ENCODE results near the gene RAPH1. TPM values are rescaled to one million over a fixed set of nuclear protein-coding genes. Genes with fewer than 3 reads are reported as not detected.

RAPH1 gene
- total RNA-seq, 1 donor from 2014 or later = 42.8 TPM

- Histone ChIP-seq H3K27me3 (ENCODE audit: control insufficient read depth in 3 of 3, insufficient read depth in 3 of 3, low read length in 3 of 3) (no peaks in the 10 kb centered on the region), H3K36me3 (ENCODE audit: control insufficient read depth in 3 of 3, insufficient read depth in 3 of 3, low read length in 3 of 3) (no peaks in the 10 kb centered on the region), H3K4me3 (ENCODE audit: low read length in 3 of 3) (no peak overlapping the region), H3K27ac (ENCODE audit: low read depth, low read length) (no peak overlapping the region), H3K4me1 (ENCODE audit: control insufficient read depth in 3 of 3, insufficient read depth in 3 of 3, low read length in 3 of 3) (no peaks in the 10 kb centered on the region), H3K9ac (ENCODE audit: low read depth in 1 of 3, low read length in 3 of 3) (no peak overlapping the region), H3K9me3 (ENCODE audit: control insufficient read depth in 3 of 3, low read length in 3 of 3) (no peaks in the 10 kb centered on the region)
Observed at GRCh38 chr2:203360833-203361430, 174.2 kb downstream of the RAPH1 start.

- no peak overlapping the region for H3K27ac ChIP-seq (ENCODE audit: low read depth, low read length)
- no peaks in the 10 kb centered on the region for H3K27me3 ChIP-seq (ENCODE audit: control insufficient read depth in 3 of 3, insufficient read depth in 3 of 3, low read length in 3 of 3)
- H3K4me3 ChIP-seq (ENCODE audit: low read length in 3 of 3) = no peak overlapping the region
- no peaks in the 10 kb centered on the region for H3K36me3 ChIP-seq (ENCODE audit: control insufficient read depth in 3 of 3, insufficient read depth in 3 of 3, low read length in 3 of 3)
- H3K9me3 ChIP-seq (ENCODE audit: control insufficient read depth in 3 of 3, low read length in 3 of 3) = no peaks in the 10 kb centered on the region
- no peaks in the 10 kb centered on the region for H3K4me1 ChIP-seq (ENCODE audit: control insufficient read depth in 3 of 3, insufficient read depth in 3 of 3, low read length in 3 of 3)
- H3K9ac ChIP-seq (ENCODE audit: low read depth in 1 of 3, low read length in 3 of 3) = no peak overlapping the region
Observed at GRCh38 chr2:203359450-203359849, 175.7 kb downstream of the RAPH1 start.

- H3K9me3 ChIP-seq (ENCODE audit: control insufficient read depth in 3 of 3, low read length in 3 of 3) = no peaks in the 10 kb centered on the region
- H3K9ac ChIP-seq (ENCODE audit: low read depth in 1 of 3, low read length in 3 of 3) = no peak overlapping the region
- no peaks in the 10 kb centered on the region for H3K4me1 ChIP-seq (ENCODE audit: control insufficient read depth in 3 of 3, insufficient read depth in 3 of 3, low read length in 3 of 3)
- no peaks in the 10 kb centered on the region for H3K36me3 ChIP-seq (ENCODE audit: control insufficient read depth in 3 of 3, insufficient read depth in 3 of 3, low read length in 3 of 3)
- no peak overlapping the region for H3K4me3 ChIP-seq (ENCODE audit: low read length in 3 of 3)
- no peak overlapping the region for H3K27ac ChIP-seq (ENCODE audit: low read depth, low read length)
- H3K27me3 ChIP-seq (ENCODE audit: control insufficient read depth in 3 of 3, insufficient read depth in 3 of 3, low read length in 3 of 3) = no peaks in the 10 kb centered on the region
Observed at GRCh38 chr2:203354966-203355365, 180.1 kb downstream of the RAPH1 start.

- Histone ChIP-seq H3K9me3 (ENCODE audit: control insufficient read depth in 3 of 3, low read length in 3 of 3) (no peaks in the 10 kb centered on the region), H3K9ac (ENCODE audit: low read depth in 1 of 3, low read length in 3 of 3) (no peak overlapping the region), H3K36me3 (ENCODE audit: control insufficient read depth in 3 of 3, insufficient read depth in 3 of 3, low read length in 3 of 3) (no peaks in the 10 kb centered on the region), H3K27ac (ENCODE audit: low read depth, low read length) (no peak overlapping the region), H3K4me3 (ENCODE audit: low read length in 3 of 3) (no peak overlapping the region), H3K4me1 (ENCODE audit: control insufficient read depth in 3 of 3, insufficient read depth in 3 of 3, low read length in 3 of 3) (no peaks in the 10 kb centered on the region), H3K27me3 (ENCODE audit: control insufficient read depth in 3 of 3, insufficient read depth in 3 of 3, low read length in 3 of 3) (no peaks in the 10 kb centered on the region)
Observed at GRCh38 chr2:203352604-203353255, 182.4 kb downstream of the RAPH1 start.

GRCh38 chr2:203347375-203347774 lies 187.7 kb downstream of the RAPH1 start:
- Histone ChIP-seq H3K9ac (ENCODE audit: low read depth in 1 of 3, low read length in 3 of 3) (no peak overlapping the region), H3K9me3 (ENCODE audit: control insufficient read depth in 3 of 3, low read length in 3 of 3) (no peaks in the 10 kb centered on the region), H3K27me3 (ENCODE audit: control insufficient read depth in 3 of 3, insufficient read depth in 3 of 3, low read length in 3 of 3) (no peaks in the 10 kb centered on the region), H3K27ac (ENCODE audit: low read depth, low read length) (no peak overlapping the region), H3K36me3 (ENCODE audit: control insufficient read depth in 3 of 3, insufficient read depth in 3 of 3, low read length in 3 of 3) (no peaks in the 10 kb centered on the region), H3K4me3 (ENCODE audit: low read length in 3 of 3) (no peak overlapping the region), H3K4me1 (ENCODE audit: control insufficient read depth in 3 of 3, insufficient read depth in 3 of 3, low read length in 3 of 3) (no peaks in the 10 kb centered on the region)

- H3K9me3 ChIP-seq (ENCODE audit: control insufficient read depth in 3 of 3, low read length in 3 of 3) = no peaks in the 10 kb centered on the region
- no peaks in the 10 kb centered on the region for H3K27me3 ChIP-seq (ENCODE audit: control insufficient read depth in 3 of 3, insufficient read depth in 3 of 3, low read length in 3 of 3)
- no peak overlapping the region for H3K4me3 ChIP-seq (ENCODE audit: low read length in 3 of 3)
- H3K9ac ChIP-seq (ENCODE audit: low read depth in 1 of 3, low read length in 3 of 3) = no peak overlapping the region
- no peaks in the 10 kb centered on the region for H3K4me1 ChIP-seq (ENCODE audit: control insufficient read depth in 3 of 3, insufficient read depth in 3 of 3, low read length in 3 of 3)
- no peak overlapping the region for H3K27ac ChIP-seq (ENCODE audit: low read depth, low read length)
- H3K36me3 ChIP-seq (ENCODE audit: control insufficient read depth in 3 of 3, insufficient read depth in 3 of 3, low read length in 3 of 3) = no peaks in the 10 kb centered on the region
Observed at GRCh38 chr2:203346612-203347011, 188.5 kb downstream of the RAPH1 start.

GRCh38 chr2:203344667-203345066 lies 190.4 kb downstream of the RAPH1 start:
- H3K27me3 ChIP-seq (ENCODE audit: control insufficient read depth in 3 of 3, insufficient read depth in 3 of 3, low read length in 3 of 3) = no peaks in the 10 kb centered on the region
- H3K27ac ChIP-seq (ENCODE audit: low read depth, low read length) = no peak overlapping the region
- H3K36me3 ChIP-seq (ENCODE audit: control insufficient read depth in 3 of 3, insufficient read depth in 3 of 3, low read length in 3 of 3) = no peaks in the 10 kb centered on the region
- no peak overlapping the region for H3K9ac ChIP-seq (ENCODE audit: low read depth in 1 of 3, low read length in 3 of 3)
- no peaks in the 10 kb centered on the region for H3K4me1 ChIP-seq (ENCODE audit: control insufficient read depth in 3 of 3, insufficient read depth in 3 of 3, low read length in 3 of 3)
- no peak overlapping the region for H3K4me3 ChIP-seq (ENCODE audit: low read length in 3 of 3)
- H3K9me3 ChIP-seq (ENCODE audit: control insufficient read depth in 3 of 3, low read length in 3 of 3) = no peaks in the 10 kb centered on the region

Other genes with a start within 250 kb of the RAPH1 start
- gene ABI2, start 206.9 kb downstream of the RAPH1 start, total RNA-seq = 16.2 TPM
- 4.2 TPM for gene CD28, start 171.3 kb upstream of the RAPH1 start, total RNA-seq